Right forelimb (tissue), 1 donor: ENCODE results near the gene EXPH5.

Experiments
- DNase-seq: peaks from one replicate; pipeline ENCODE4 v3.0.0-alpha.2; 2018

Gene EXPH5

DNA sequence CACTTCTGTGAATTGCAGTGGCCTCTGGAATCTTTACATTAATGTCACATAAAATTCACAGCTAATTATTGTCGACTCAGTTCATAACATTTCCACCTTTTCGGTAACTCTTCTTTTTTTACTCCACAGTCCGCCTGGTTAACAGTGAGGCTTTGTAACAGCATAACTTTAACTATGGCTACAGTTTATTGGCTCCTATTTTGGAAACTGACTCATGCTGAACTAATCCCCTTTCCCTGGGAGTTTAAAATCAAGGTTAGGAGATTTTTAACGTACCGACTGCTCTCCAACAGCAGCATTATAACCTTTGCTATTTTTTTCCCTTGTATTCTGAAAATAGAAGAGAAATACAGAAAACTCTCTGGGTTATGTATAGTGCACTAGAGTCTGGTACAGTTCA is 92.2 kb downstream of the EXPH5 start:
- DNase-seq: no peak

DNA sequence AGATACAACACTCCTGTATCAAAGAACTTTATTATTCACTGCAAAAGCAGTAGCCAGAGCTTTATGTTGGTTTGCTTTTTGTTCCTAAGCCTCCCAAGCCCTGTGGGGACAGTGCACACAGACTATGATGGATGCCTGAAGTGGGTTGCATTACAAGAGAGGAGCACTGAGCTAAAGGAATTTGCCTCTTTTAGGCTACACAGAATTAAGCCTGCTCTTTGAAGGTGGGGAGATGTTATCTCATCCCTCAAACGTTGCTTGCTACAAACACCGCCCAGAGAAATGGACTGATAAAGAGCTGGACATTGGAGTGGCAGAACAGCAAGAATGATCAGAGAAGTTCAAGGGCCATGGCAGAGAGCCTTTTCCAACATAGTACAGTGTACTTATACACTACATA is 92.8 kb downstream of the EXPH5 start:
- DNase-seq: no peak

DNA sequence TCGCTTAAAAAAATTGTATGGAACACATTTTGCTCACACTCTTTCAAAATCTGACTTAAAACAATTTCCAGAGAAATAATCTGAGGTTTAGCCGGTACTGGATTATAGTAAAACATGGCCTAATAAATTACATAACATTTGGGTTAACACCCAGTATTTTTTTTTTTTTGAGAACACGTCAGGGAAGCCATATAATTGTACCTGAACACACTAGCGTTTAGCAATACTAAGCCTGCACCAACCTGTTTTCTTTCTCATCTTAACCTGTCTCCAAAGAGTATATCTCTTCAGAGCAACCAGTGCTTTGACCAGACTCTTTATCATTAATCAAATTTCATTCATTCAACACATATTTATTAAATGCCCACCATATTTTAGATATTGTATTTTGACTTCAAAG is 93.4 kb downstream of the EXPH5 start:
- no peak for DNase-seq

DNA sequence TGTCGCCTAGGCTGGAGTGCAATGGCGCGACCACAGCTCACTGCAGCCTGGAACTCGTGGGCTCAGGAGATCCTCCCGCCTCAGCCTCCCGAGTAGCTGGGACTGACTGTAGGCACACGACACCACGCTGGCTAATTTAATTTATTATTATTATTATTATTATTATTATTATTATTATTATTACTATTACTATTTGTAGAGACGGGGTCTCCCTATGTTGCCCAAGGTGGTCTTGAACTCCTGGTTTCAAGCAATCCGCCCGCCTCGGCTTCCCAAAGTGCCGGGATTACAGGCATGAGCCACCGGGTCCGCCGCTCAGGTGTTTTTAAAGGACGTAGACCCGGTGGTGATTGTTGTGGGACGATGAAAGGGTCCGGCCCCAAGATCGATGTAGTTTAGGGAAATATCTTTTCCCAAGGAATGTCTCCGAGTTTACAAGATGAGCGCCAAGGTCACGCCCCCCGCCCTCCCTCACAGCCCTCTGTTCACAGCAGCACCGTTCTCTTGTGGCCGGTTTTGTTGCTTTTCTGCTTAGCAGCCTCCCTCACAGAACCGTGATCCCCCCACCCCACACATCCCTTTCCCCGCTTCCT is 94.7 kb downstream of the EXPH5 start:
- DNase-seq: no peak

DNA sequence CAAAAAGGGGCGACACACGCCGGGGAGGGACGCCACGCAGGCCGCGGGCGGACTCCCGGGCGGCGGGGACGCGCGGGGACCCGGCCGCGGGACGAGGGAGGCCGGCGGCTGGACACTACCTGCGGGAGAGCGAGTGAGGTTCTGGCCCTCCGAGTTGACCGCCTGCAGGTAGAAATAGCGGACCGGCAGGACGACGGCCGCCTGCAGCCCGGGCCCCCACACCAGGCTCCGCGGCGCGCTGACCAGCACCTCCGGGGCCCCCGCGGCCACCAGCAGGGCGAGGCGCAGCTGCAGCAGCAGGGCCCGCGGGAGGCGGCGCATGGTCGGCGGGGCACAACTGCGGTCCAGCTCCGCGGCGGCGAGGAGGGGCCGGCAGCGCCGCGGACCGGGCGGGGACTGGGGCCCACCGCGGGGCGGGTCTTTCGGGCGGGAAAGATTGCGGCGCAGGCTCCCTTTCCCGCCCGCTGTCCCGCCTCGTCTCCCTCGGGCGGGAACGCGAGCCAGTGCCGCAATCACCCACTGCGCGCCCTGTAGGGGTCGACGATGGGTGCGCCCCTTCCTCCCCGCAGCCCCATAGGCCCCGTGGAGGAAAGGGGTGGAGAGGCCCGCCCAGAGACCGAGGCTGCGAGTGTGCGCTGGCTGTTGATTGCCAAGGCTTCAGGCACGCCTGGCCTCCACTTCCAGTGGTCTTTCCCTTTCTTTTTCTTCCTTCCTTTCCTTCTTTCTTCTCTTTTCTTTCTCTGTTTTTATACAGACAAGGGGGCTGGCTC is 95.3 kb downstream of the EXPH5 start, which contains the start of gene POGLUT3:
TSS of gene POGLUT3 (minus strand) at position 339 of the 770 bp plus-strand sequence. CDS start at position 321, 18 bp downstream.
- DNase-seq: peak; percentile 86

DNA sequence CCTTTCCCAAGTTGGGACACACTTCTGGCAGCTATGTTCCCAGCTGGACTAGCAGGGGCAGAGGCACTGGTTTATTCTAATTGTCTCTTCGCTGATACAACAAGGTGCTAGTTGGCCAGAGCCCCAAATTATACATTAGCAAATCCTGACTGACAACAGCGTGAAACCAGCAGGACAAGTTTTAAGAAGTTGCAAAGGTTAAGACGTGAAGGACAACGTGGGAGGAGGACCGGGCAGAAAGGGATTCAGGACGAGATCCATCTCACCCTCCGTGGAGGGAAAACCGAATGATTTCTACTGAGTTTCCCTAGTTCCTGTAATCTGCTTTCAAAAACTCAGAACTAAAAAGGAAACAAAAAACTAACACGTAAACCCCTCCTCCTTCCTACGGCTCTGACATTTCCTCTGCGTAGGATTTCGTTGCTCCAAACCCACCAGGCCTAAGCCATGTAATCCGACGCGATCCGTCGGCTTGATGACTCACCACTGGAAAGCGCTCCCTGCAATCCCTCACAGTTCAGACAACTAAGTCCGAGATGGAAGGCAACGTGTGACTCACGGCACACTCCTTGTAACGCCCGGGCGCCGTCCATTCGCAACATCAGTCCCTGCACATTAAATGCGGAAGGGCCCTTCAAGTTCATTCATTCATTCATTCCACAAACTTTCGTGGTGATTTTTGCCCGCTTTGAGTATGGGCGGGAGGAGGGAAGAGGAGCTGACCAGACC is 96.1 kb downstream of the EXPH5 start:
- peak; percentile 87 for DNase-seq

DNA sequence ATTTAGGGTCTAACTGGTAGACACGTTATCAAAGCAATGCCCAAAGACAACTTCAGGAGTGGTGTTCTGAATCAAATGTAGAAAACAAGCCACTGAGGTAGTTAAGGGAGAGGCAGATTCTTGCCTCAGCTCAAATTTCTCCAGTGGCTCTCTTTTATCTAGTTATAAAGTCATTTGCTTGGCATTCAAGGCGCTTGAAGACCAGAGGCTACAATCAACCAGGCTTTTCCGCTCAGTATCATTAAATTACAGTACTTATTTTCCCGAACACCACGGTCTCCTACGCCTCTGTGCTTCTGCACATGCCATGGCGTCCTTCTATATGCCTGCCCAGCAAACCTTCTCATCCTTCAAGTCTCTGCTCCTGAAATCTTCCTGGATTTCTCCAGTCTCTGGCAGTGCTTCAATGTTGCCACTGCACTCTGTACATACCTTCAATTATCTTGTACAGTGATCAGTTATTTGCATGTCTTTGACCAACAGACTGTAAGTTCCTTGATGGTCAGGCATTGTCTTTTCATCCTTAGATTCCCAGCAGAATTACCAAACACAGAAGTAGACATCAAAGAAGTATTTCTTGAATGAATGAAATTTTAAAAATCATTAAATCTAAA is 96.8 kb downstream of the EXPH5 start:
- no peak for DNase-seq

DNA sequence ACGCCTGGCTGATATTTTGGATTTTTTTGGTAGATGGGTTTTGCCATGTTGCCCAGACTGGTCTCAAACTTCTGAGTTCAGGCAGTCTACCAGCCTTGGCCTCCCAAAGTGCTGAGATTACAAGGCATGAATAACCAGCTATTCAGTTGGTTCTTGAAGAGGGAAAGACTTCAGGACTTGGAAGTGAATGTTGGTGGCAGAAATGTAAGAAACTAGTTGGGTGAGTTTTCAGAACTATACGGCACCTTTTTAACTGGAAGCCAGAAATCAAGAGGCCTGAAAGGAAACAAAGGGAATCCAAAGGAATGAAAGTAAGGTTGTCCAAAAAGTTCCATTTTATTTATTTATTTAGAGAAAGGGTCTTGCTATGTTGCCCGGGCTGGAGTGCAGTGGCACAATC is 98.2 kb downstream of the EXPH5 start:
- no peak for DNase-seq

DNA sequence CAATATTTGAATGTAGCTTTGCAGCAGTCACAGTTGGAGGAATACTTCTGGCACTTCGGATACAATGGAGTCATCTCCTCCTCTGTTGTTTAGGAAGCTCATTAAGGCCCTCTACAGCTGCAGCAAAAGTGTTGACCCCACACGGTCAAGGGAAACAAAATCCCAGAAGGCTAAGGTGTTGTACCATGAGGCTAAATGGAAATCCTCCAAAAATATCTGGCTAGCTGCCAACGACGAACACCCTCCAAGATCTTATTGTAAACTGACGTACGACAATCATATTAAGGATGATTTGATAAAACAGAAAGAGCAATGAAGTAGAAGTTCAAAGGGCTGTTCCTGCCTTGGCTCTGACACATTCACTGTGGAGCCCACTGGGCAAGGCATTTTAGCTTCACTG is 99.4 kb downstream of the EXPH5 start:
- no peak for DNase-seq

DNA sequence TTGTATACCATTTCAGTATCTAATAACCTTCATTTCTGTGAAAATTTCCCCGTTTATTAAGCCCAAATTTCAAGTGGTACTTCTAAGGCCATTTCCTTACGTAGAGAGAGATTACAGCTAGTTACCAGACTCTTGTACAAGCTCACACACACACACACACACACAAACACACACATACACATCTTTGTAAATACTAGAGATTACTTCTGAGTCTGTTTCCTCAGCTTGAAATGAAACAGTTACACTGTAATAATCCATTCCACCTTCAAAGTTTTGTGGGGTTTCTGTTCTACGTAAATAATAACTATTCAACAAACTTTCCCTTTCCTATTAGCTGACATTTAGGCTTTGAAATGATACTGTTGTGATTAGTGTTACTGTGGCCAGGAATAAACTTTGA is 101.6 kb downstream of the EXPH5 start:
- no peak for DNase-seq

DNA sequence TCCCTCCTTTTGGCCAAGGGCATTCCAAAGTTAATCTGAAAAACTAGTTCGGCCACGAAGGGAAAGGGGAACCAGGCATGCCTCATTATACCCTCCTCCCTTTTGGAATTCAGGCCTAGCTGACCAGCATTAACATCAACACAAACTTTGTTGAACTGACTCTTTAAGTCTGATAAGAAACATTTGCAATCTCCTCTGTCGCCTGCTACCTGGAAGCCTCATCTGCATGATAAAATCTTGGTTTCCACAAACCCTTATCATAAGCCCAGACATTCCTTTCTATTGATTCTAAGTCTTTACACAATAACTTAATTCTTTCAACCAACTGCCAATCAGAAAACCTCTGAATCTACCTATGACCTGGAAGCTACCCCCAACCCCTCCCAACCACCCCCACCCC is 106.7 kb downstream of the EXPH5 start:
- no peak for DNase-seq

DNA sequence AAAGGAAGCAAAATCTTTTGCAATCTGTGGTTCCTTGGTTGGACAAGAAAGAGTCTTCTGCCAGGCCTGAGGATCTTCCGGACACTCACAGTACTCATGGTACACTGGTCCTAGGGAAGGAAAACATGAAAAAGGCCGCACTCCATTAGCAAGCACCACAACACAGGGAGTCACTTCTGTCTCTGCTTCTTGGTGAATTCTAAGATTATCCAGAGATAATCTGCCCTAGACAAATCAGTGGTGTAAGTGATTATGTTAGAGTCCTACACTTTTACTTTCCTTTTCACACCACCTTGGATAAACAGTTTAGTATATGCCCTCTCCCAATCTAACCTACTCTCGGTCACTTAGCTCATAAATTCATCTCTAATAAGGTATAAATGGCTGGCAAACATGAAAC is 107.2 kb downstream of the EXPH5 start:
- no peak for DNase-seq

DNA sequence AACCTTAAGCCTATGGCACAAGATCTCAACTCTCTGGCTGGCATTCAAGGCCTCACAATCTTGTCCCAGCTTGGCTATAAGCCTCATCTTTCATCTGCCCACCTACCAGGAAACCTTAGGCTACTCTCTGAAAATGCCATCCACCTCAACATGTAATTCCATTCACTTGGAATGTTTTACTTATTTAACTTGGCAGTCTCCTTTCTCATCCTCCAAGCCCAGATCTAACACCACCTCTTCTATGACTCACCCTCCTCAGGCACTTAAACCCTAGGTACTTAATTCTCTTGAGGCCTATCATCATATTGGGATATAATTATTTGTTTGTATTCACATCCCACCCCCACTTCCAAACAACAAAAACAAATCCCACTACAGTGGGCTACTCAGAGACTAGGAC is 110.4 kb downstream of the EXPH5 start:
- DNase-seq: no peak

DNA sequence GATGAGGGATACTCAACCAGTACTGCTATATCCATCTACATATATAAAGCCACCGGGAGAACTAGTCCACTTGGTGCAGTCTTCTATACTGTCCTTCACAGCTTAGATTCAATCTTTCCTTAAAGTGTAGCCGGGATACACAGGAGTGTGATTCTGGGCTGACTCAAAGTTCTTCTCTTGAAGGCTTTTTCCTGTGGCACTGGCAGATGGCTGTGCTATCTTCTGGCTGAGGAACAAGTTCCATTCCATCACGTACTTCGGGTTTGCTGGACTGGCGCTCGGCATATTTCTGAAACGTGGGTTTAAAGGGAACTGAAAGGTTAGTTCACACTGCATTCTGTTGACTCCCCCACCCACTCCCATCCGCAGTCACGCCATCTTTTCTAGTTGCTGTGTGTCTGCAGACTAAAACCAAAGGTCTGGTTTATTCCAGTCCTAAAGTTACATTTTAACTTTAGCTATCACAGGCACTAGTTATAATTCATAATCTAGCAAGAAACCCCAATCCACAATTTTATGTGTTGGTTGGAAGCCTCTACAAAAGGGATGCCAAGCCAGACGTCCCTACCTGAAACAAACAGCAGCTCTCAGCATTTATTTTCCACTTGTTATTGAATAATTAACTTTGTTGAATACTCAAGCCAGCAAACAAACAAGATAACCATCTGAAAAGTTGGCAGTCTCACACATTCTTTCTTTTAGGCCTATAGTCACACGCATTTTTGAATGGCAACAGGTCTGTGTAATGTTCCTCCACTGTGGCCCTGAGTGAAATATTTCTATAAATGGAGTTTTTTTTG is 118.7 kb downstream of the EXPH5 start:
- DNase-seq: no peak

DNA sequence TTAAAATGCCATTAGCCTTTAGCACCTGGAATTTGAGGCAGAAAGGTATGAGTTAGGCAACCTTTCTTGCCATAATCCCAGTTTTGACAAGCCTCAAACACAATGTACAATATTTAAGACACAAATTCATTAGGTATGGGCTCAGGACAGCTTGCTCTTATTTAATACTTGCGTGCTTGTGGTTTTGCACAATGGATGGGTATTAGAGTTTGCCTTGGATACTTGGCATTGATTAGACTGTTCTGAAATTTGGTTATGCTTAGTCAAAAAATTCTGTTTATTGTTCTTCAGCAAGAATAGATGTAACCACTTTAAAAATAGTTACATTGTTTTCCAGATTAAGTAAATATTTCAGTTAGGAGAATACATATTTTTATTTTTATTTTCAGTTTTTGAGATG is 120.9 kb downstream of the EXPH5 start:
- no peak for DNase-seq

DNA sequence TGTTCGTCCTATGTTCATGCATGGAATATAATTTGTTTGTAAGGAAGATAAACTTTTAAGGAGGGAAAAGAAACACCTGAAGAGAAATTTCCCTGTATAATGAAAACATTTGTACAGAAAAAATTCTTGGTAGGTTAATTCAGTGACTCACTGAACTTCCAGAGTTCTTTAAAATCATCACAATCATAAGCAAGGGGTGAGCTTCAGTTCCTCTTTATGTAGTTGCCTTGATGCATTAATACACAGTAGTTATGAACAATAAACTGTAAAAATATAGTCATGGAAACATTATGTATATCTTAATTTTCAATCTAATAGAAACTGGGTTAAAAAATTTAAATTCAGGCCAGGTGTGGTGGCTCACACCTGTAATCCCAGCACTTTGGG is 125.1 kb downstream of the EXPH5 start:
- DNase-seq: no peak

DNA sequence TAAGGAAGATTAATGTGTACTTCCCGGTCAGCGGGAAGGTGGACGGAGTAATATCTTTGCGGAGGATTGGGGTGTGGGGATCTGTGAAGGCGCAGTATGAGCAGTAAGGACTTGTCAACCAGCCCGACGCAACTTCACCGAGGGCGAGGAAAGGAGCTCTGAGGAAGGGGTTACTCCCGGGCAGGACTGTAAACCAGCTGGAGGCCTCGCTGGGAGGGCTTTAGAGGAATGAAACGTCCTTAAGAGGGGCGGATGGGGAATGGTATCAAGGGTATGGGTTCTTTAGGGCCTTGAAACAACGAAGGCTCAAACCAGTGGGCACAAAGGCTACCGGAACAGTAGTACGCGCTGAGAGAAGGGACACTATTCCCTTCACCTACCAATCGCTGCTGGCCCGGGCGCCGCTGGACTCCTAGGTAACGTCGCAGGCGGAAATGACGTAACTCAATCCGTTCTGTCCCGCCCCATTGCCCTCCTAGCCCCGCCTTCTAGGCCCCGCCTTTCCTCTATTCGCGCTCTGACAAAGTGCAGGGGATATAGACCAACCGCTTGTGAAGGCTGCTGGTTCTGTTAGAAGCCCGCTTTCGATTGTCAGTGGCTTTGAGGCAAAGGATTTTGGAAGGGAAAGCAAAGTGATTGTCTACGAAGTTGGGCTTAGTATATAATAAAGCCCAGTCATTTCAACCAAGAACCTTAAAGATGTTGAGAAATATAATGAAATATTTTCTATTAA is 126.3 kb downstream of the EXPH5 start, which contains the start of gene C11orf65:
TSS of gene C11orf65 (minus strand) at position 439 of the 733 bp plus-strand sequence. CDS start 5,970 bp downstream, outside the sequence.
- peak; percentile 97 for DNase-seq

DNA sequence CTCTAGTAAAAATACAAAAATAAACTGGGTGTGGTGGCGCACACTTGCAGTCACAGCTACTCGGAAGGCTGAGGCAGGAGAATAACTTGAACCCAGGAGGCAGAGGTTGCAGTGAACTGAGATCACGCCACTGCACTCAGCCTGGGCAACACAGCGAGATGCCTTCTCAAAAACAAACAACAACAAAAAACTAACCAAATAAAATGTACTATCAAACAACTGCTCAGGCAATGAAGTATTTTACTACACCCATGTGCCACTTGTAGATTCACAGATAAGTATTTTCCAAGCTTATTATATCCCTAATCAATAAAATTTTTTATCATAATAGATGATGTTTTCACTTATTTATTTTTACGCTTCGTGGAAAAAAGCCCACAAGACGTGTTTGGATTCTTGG is 127.2 kb downstream of the EXPH5 start:
- no peak for DNase-seq
